Measurements from ENCODE around the gene ADPRS. TPM values are rescaled to one million over a fixed set of nuclear protein-coding genes. Genes with fewer than 3 reads are reported as not detected.

The ADPRS gene
- total RNA-seq, 4 donors from 2014 or later, result 18.9 to 35.9 (median 29.7) TPM

- no peak for TF ChIP-seq CTCF (IDR thresholded peaks at IDR 0.05; ENCODE audit: low read depth)
These were observed 38.3 kb downstream of the ADPRS start for GRCh38 chr1:36126797-36127500.

GRCh38 chr1:36128126-36128904, 39.6 kb downstream of the ADPRS start:
- no peak for TF ChIP-seq CTCF (IDR thresholded peaks at IDR 0.05; ENCODE audit: low read depth)

- no peak for TF ChIP-seq CTCF (IDR thresholded peaks at IDR 0.05; ENCODE audit: low read depth)
These were observed 40.2 kb downstream of the ADPRS start for GRCh38 chr1:36128905-36129206.

- TF ChIP-seq CTCF (IDR thresholded peaks at IDR 0.05; ENCODE audit: low read depth), result no peak
These were observed 43.3 kb downstream of the ADPRS start for GRCh38 chr1:36132029-36132428.

GRCh38 chr1:36133484-36133883, 44.8 kb downstream of the ADPRS start:
- no peak for TF ChIP-seq CTCF (IDR thresholded peaks at IDR 0.05; ENCODE audit: low read depth)

- no peak for TF ChIP-seq CTCF (IDR thresholded peaks at IDR 0.05; ENCODE audit: low read depth)
These were observed 45.3 kb downstream of the ADPRS start for GRCh38 chr1:36134031-36134430.

GRCh38 chr1:36134505-36135329, 46.0 kb downstream of the ADPRS start:
- no peak for TF ChIP-seq CTCF (IDR thresholded peaks at IDR 0.05; ENCODE audit: low read depth)
